Calu3 (cell line): ENCODE data around the gene CETP. TPM values are rescaled to one million over a fixed set of nuclear protein-coding genes. Genes with fewer than 3 reads are reported as not detected.

ENCODE experiments used
- BruUV-seq: library from RNA; stranded (reverse); fragments of 400-500 nt; replicated peaks from 2 replicates; lab custom pipeline; 2021; lab: Mats Ljungman, UMichigan
- CTCF ChIA-PET: fragments of 300-600 bp; sonication (Branson Sonifier 250); formaldehyde crosslinking; loops from one replicate; lab custom pipeline; 2022; ENCODE audit warnings: antibody characterized with exemption; lab: Charles Lee
- DNase-seq: peaks from one replicate; pipeline ENCODE4 v3.0.0; 2022
- H3K27ac Mint-ChIP-seq: one replicate; pipeline ENCODE4 v1.8.0; 2022; ENCODE audit warnings: mixed read lengths; ENCODE audit not compliant: unreplicated experiment
- H3K27me3 Mint-ChIP-seq: one replicate; pipeline ENCODE4 v1.8.0; 2022; ENCODE audit warnings: mixed read lengths; ENCODE audit not compliant: unreplicated experiment
- H3K36me3 Mint-ChIP-seq: one replicate; pipeline ENCODE4 v1.8.0; 2022; ENCODE audit warnings: mild to moderate bottlenecking, moderate library complexity, mixed read lengths; ENCODE audit not compliant: insufficient read depth, unreplicated experiment
- H3K4me1 Mint-ChIP-seq: one replicate; pipeline ENCODE4 v1.8.0; 2022; ENCODE audit warnings: mild to moderate bottlenecking, low read depth, mixed read lengths; ENCODE audit not compliant: unreplicated experiment
- H3K4me3 Mint-ChIP-seq: one replicate; pipeline ENCODE4 v1.8.0; 2022; ENCODE audit warnings: mild to moderate bottlenecking, low read depth, moderate library complexity, mixed read lengths; ENCODE audit not compliant: unreplicated experiment
- H3K9me3 Mint-ChIP-seq: one replicate; pipeline ENCODE4 v1.8.0; 2022; ENCODE audit warnings: low read depth, mixed read lengths; ENCODE audit not compliant: unreplicated experiment
- intact Hi-C: fragments of 100-400 bp; cut with micrococcal nuclease; formaldehyde crosslinking; loops from one replicate; pipeline ENCODE4 v1.10.0; 2022; ENCODE audit not compliant: unreplicated experiment
- total RNA-seq: library from RNA; stranded (reverse); gene quantifications from 2 replicates; pipeline ENCODE4 v1.2.3, GENCODE V29; 2022
- TF ChIP-seq, protein P1 (sequence below): fragments of 200-600 bp; IDR thresholded peaks from one replicate; pipeline ENCODE4 v1.8.0; 2022; ENCODE audit warnings: antibody characterized with exemption; ENCODE audit not compliant: unreplicated experiment

Gene CETP
- total RNA-seq, 1 experiment from 2014 or later = not detected

DNA sequence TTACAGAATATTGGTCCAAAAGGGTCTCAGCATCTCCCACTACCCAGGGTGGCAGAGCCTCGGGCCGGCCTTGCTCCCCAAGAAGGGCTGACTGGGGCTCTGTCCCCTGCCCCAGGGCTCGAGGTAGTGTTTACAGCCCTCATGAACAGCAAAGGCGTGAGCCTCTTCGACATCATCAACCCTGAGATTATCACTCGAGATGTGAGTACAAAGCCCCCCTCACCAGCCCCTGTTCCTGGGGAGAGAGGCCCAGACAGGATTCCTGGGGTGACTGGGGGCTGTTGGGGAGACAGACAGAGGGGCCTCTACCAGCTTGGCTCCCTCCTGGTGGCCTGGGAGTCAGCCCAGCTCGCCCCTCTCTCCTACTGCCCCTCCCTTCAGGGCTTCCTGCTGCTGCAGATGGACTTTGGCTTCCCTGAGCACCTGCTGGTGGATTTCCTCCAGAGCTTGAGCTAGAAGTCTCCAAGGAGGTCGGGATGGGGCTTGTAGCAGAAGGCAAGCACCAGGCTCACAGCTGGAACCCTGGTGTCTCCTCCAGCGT is 21.5 kb downstream of the CETP start:
- no peak overlapping the region for H3K27ac Mint-ChIP-seq
- BruUV-seq = no TSS peak
- intact Hi-C loops = no loop called here
- no peak overlapping the region for H3K4me3 Mint-ChIP-seq
- peak; percentile 25 for DNase-seq
- CTCF ChIA-PET = interaction anchor here (0.7 to 0.8 kb wide), 3 partner anchors 10 to 40 kb away, joined by 3 to 4 read pairs (median 3); no protein-coding TSS in a partner anchor
- peaks cover 23% of the 10 kb centered on the region for H3K4me1 Mint-ChIP-seq
- TF ChIP-seq, protein P1, sequence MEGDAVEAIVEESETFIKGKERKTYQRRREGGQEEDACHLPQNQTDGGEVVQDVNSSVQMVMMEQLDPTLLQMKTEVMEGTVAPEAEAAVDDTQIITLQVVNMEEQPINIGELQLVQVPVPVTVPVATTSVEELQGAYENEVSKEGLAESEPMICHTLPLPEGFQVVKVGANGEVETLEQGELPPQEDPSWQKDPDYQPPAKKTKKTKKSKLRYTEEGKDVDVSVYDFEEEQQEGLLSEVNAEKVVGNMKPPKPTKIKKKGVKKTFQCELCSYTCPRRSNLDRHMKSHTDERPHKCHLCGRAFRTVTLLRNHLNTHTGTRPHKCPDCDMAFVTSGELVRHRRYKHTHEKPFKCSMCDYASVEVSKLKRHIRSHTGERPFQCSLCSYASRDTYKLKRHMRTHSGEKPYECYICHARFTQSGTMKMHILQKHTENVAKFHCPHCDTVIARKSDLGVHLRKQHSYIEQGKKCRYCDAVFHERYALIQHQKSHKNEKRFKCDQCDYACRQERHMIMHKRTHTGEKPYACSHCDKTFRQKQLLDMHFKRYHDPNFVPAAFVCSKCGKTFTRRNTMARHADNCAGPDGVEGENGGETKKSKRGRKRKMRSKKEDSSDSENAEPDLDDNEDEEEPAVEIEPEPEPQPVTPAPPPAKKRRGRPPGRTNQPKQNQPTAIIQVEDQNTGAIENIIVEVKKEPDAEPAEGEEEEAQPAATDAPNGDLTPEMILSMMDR = no peak
- peaks cover 34% of the 10 kb centered on the region for H3K27me3 Mint-ChIP-seq
- H3K36me3 Mint-ChIP-seq = no peaks in the 10 kb centered on the region
- no peaks in the 10 kb centered on the region for H3K9me3 Mint-ChIP-seq

DNA sequence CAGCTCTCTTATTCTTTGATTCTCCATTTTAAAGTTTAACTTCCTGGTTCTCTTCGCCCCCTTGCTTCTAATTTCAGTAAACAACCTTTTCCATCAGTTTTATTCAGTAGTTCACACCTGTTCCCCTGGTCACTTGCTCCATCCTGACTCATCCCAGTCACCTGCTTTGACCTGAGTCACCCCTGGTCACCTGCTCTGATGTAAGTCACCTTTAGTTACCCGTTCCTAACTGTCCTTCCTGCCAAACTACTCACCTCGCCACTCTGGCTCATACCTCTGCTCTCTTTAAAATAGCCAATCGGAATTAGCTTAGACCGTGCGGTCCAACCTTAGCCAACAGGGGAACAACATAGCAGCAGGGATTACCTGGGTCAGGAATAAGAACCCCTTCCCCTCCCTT is 22.9 kb downstream of the CETP start:
- Mint-ChIP-seq H3K4me3 (no peak overlapping the region), H3K27ac (peak overlapping the region; percentile 62), H3K9me3 (no peaks in the 10 kb centered on the region), H3K4me1 (peaks cover 23% of the 10 kb centered on the region), H3K36me3 (peaks cover 6% of the 10 kb centered on the region), H3K27me3 (peaks cover 45% of the 10 kb centered on the region)
- CTCF ChIA-PET = interaction anchor here (0.7 to 1.0 kb wide), 2 partner anchors 13 to 138 kb away, joined by 3 to 7 read pairs; no protein-coding TSS in a partner anchor
- intact Hi-C loops = no loop called here
- no peak for DNase-seq
- TF ChIP-seq, protein P1 = no peak
- no TSS peak for BruUV-seq

DNA sequence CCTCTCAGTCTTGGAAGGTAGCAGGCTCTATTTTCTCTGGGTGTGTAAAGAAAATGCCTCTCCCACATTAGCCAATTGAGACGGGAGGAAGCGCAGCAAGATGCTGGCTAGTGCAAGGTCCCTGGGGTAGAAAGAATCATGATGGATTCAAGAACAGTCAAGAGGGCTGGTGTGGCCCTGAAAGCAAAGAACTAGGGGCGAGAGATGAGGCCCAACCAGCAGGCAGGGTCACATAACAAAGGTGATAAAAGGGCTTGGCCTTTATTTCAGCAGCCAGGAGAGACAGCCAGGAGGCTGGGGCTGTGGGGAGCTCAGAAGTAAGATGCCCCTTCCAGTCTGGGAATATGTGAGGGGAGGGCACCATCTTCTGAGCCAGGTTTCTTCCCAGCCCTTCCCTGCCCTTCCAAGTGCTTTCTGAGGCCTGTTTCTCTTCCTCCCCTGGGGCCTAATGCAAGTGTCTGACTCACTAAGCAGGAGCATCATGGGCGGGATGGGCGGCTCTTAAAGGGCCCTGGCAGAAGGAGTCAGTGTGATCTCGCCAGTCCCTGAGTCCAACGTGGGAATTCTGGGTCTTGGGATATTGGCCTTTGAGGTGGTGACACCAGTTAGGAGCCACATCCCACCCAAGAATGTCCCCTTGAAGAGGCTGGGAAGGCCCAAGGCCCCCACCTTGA is 23.7 kb downstream of the CETP start:
- CTCF ChIA-PET = interaction anchor here (0.6 kb wide), 1 partner anchor 55 kb away, joined by 4 read pairs; no protein-coding TSS in a partner anchor
- TF ChIP-seq, protein P1 = no peak
- Mint-ChIP-seq H3K27me3 (peaks cover 45% of the 10 kb centered on the region), H3K36me3 (peaks cover 11% of the 10 kb centered on the region), H3K4me1 (peaks cover 30% of the 10 kb centered on the region), H3K27ac (no peak overlapping the region), H3K4me3 (no peak overlapping the region), H3K9me3 (no peaks in the 10 kb centered on the region)
- intact Hi-C loops = no loop called here
- peak; percentile 44 for DNase-seq
- BruUV-seq = no TSS peak

DNA sequence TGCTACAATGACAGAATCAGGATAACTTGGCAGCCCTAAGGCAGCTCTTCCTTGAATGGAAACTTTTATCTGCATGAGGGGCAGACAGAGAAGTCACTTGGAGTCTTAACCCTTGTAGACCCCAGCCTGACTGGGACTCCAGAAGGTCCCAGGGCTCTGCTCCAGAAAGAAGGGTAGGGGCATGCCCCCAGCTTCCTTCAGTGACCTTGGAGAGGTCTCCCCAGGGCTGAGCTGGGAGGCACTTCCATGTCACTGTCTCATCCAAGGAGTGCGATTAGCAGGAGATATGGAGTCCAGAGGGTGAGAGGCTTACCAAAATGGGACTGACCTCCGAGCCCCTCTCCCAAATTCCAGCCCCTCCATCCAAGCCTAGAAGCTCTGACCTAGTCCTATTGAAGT is 24.2 kb downstream of the CETP start:
- H3K27ac Mint-ChIP-seq = no peak overlapping the region
- H3K27me3 Mint-ChIP-seq = peaks cover 45% of the 10 kb centered on the region
- H3K9me3 Mint-ChIP-seq = no peaks in the 10 kb centered on the region
- no peak for DNase-seq
- no peak overlapping the region for H3K4me3 Mint-ChIP-seq
- intact Hi-C loops = no loop called here
- H3K4me1 Mint-ChIP-seq = peaks cover 32% of the 10 kb centered on the region
- TF ChIP-seq, protein P1 = no peak
- no TSS peak for BruUV-seq
- CTCF ChIA-PET = no interaction called here
- peaks cover 11% of the 10 kb centered on the region for H3K36me3 Mint-ChIP-seq
